ENCODE results near the gene SETSIP. TPM values are rescaled to one million over a fixed set of nuclear protein-coding genes. Genes with fewer than 3 reads are reported as not detected.
"Not testable (repeated sequence)": the region's sequence is repeated elsewhere in the genome, so short reads cannot be mapped to it uniquely, and the experiment has no call there.

Gene SETSIP
- total RNA-seq, 1 donor = not detected

- H3K4me3 ChIP-seq (ENCODE audit: low read depth, low read length) = no peak overlapping the region
- no peak for DNase-seq (ENCODE audit: low read depth)
- no peak for TF ChIP-seq CTCF (IDR thresholded peaks at IDR 0.05; ENCODE audit: insufficient read depth, low read length)
These were observed 36.4 kb downstream of the SETSIP start for GRCh38 chr1:92038695-92039346.

GRCh38 chr1:92037400-92037799 is 37.8 kb downstream of the SETSIP start:
- H3K4me3 ChIP-seq (ENCODE audit: low read depth, low read length) = no peak overlapping the region
- TF ChIP-seq CTCF (IDR thresholded peaks at IDR 0.05; ENCODE audit: insufficient read depth, low read length) = no peak
- no peak for DNase-seq (ENCODE audit: low read depth)

GRCh38 chr1:92031281-92032110 is 43.7 kb downstream of the SETSIP start:
- TF ChIP-seq CTCF (IDR thresholded peaks at IDR 0.05; ENCODE audit: insufficient read depth, low read length) = no peak
- no peak for DNase-seq (ENCODE audit: low read depth)
- no peak overlapping the region for H3K4me3 ChIP-seq (ENCODE audit: low read depth, low read length)

- TF ChIP-seq CTCF (IDR thresholded peaks at IDR 0.05; ENCODE audit: insufficient read depth, low read length) = no peak
- no peak overlapping the region for H3K4me3 ChIP-seq (ENCODE audit: low read depth, low read length)
- peak; percentile 2 for DNase-seq (ENCODE audit: low read depth)
These were observed 44.5 kb downstream of the SETSIP start for GRCh38 chr1:92030656-92031107.

GRCh38 chr1:92029241-92029922 is 45.8 kb downstream of the SETSIP start:
- no peak for DNase-seq (ENCODE audit: low read depth)
- peak overlapping the region; percentile 57 for H3K4me3 ChIP-seq (ENCODE audit: low read depth, low read length)
- TF ChIP-seq CTCF (IDR thresholded peaks at IDR 0.05; ENCODE audit: insufficient read depth, low read length) = no peak

- H3K4me3 ChIP-seq (ENCODE audit: low read depth, low read length) = no peak overlapping the region
- TF ChIP-seq CTCF (IDR thresholded peaks at IDR 0.05; ENCODE audit: insufficient read depth, low read length) = no peak
- DNase-seq (ENCODE audit: low read depth) = no peak
These were observed 48.4 kb downstream of the SETSIP start for GRCh38 chr1:92026806-92027205.

- DNase-seq (ENCODE audit: low read depth); H3K4me3 ChIP-seq (ENCODE audit: low read depth, low read length): not testable (repeated sequence)
These were observed 49.2 kb downstream of the SETSIP start for GRCh38 chr1:92026042-92026441.

Data from fibroblast of the aortic adventitia (primary cell).